Thyroid gland (tissue), 4 donors: ENCODE measurements around the gene CENPK.
"Not testable (repeated sequence)": the region's sequence is repeated elsewhere in the genome, so short reads cannot be mapped to it uniquely, and the experiment has no call there.

Source experiments
- CTCF ChIP-seq, 6 experiments: fragments of 200-600 bp in 3 of 6; fragments of 450-650 bp in 3 of 6; sonication (generic) in 3 of 6; IDR thresholded peaks; one replicate each; pipeline ENCODE4 v1.5.1; 2016 to 2019; ENCODE audit warnings: antibody characterized with exemption in 6 of 6, mild to moderate bottlenecking in 2 of 6, inconsistent platforms in 1 of 6, moderate library complexity in 1 of 6
- POLR2A ChIP-seq, 2 donors: fragments of 450-650 bp; IDR thresholded peaks; one replicate each; pipeline ENCODE4 v1.6.1; 2017; ENCODE audit warnings: antibody characterized with exemption in 2 of 2, mild to moderate bottlenecking in 2 of 2, moderate library complexity in 1 of 2

- TF ChIP-seq CTCF, POLR2A (IDR thresholded peaks at IDR 0.05): not testable (repeated sequence)
Observed at GRCh38 chr5:65486803-65487202, 76.2 kb downstream of the CENPK start.
